HepG2 (cell line): ENCODE results near the gene ARID5B. TPM values are rescaled to one million over a fixed set of nuclear protein-coding genes. Genes with fewer than 3 reads are reported as not detected.

ENCODE experiments used
- ATAC-seq: fragments of 200-7000 bp; cut with Tn5 transposase; 3 replicates; pipeline ENCODE4 v1.9.1; 2020; ENCODE audit warnings: mild to moderate bottlenecking, moderate library complexity
- BruUV-seq: library from RNA; stranded (reverse); fragments of 400-500 nt; replicated peaks from 2 replicates; lab custom pipeline; 2021; lab: Mats Ljungman, UMichigan
- CTCF ChIA-PET: fragments of 300-600 bp; formaldehyde crosslinking; extraction: SDS; loops from one replicate; lab custom pipeline; 2021; ENCODE audit warnings: low total read pairs, inconsistent platforms, low intra/inter-chr PET ratio; lab: Yijun Ruan, JAX
- POLR2A ChIA-PET: fragments of 350-600 bp; sonication (Branson Sonifier 250); formaldehyde crosslinking; loops from one replicate; lab custom pipeline; 2020; ENCODE audit warnings: antibody characterized with exemption, inconsistent platforms; lab: Yijun Ruan, JAX
- DNase-seq: peaks from one replicate; pipeline ENCODE4 v3.0.0-alpha.2; 2015; ENCODE audit warnings: low spot score
- FAIRE-seq: peaks from 3 replicates; lab custom pipeline; 2011; peaks lifted over from hg19 to GRCh38; lab: Jason Lieb, UNC
- H2AFZ ChIP-seq: one replicate; pipeline ENCODE4 v1.6.1; 2011; ENCODE audit warnings: low read length, inconsistent platforms
- H3K27ac ChIP-seq: fragments of 300-600 bp; 3 replicates; pipeline ENCODE4 v1.8.0; 2011; ENCODE audit warnings: mixed run types, mild to moderate bottlenecking, mixed read lengths, low read length, inconsistent platforms; ENCODE audit not compliant: insufficient read depth; ENCODE audit errors: extremely low read length
- H3K27me3 ChIP-seq, 2 experiments: fragments of 200-600 bp in 1 of 2; 2 replicates in 1 of 2; 3 replicates in 1 of 2; pipeline versions ENCODE4 v1.6.0 to v1.8.0; 2011; ENCODE audit warnings: low read length in 2 of 2, mild to moderate bottlenecking in 2 of 2, moderate library complexity in 2 of 2, inconsistent platforms in 1 of 2; ENCODE audit not compliant: insufficient read depth in 2 of 2, control insufficient read depth in 1 of 2
- H3K36me3 ChIP-seq, 2 experiments: fragments of 200-600 bp in 1 of 2; replicated peaks in 1 of 2; 2 replicates in 1 of 2; 3 replicates in 1 of 2; pipeline versions ENCODE4 v1.5.1 to v1.8.0; 2011; ENCODE audit warnings: low read length in 2 of 2, inconsistent platforms in 1 of 2; ENCODE audit not compliant: insufficient read depth in 2 of 2, control insufficient read depth in 1 of 2
- H3K4me1 ChIP-seq: 2 replicates; pipeline ENCODE4 v1.5.1; 2012; ENCODE audit warnings: low read length, inconsistent platforms; ENCODE audit not compliant: insufficient read depth
- H3K4me2 ChIP-seq: 2 replicates; pipeline ENCODE4 v1.6.0; 2011; ENCODE audit warnings: low read depth, low read length, inconsistent platforms
- H3K4me3 ChIP-seq, 3 experiments: fragments of 200-600 bp in 1 of 3; sonication (generic), shearing (Covaris generic) in 1 of 3; replicated peaks in 1 of 3; 2 replicates each; pipeline ENCODE4 v1.5.1; 2011 to 2016; ENCODE audit warnings: low read length in 3 of 3, inconsistent platforms in 2 of 3, low read depth in 2 of 3, mild to moderate bottlenecking in 2 of 3, control low read depth in 1 of 3, mixed read lengths in 1 of 3; ENCODE audit not compliant: insufficient read depth in 1 of 3
- H3K79me2 ChIP-seq: one replicate; pipeline ENCODE4 v1.6.1; 2011; ENCODE audit warnings: low read length, inconsistent platforms; ENCODE audit not compliant: insufficient read depth
- H3K9ac ChIP-seq: 2 replicates; pipeline ENCODE4 v1.6.0; 2011; ENCODE audit warnings: mild to moderate bottlenecking, low read depth, low read length, inconsistent platforms; ENCODE audit not compliant: insufficient read depth
- H3K9me3 ChIP-seq: 2 replicates; pipeline ENCODE4 v1.5.1; 2012; ENCODE audit warnings: mild to moderate bottlenecking, low read length
- H4K20me1 ChIP-seq: 2 replicates; pipeline ENCODE4 v1.6.0; 2011; ENCODE audit warnings: inconsistent platforms, mild to moderate bottlenecking, low read length, moderate library complexity; ENCODE audit not compliant: insufficient read depth
- AKNA ChIP-seq: sonication (generic); formaldehyde crosslinking; IDR thresholded peaks from 2 replicates; pipeline ENCODE4 v1.4.0; 2020; ENCODE audit warnings: missing genetic modification reagents, borderline replicate concordance
- IKZF1 ChIP-seq: fragments of 450-650 bp; IDR thresholded peaks from 2 replicates; pipeline ENCODE4 v1.7.1; 2016
- KLF15 ChIP-seq: sonication (generic); formaldehyde crosslinking; IDR thresholded peaks from 2 replicates; pipeline ENCODE4 v1.8.1; 2023; ENCODE audit warnings: borderline replicate concordance, mild to moderate bottlenecking, inconsistent platforms, missing genetic modification reagents, mixed read lengths
- MEIS2 ChIP-seq: sonication (generic); formaldehyde crosslinking; IDR thresholded peaks from 2 replicates; pipeline ENCODE4 v1.9.0; 2021; ENCODE audit warnings: mild to moderate bottlenecking, missing genetic modification reagents
- MIER2 ChIP-seq: IDR thresholded peaks from 2 replicates; pipeline ENCODE4 v1.6.1; 2016; ENCODE audit warnings: missing biosample characterization, missing genetic modification reagents
- MIXL1 ChIP-seq: IDR thresholded peaks from 2 replicates; pipeline ENCODE4 v1.6.1; 2016
- MXI1 ChIP-seq: IDR thresholded peaks from 3 replicates; pipeline ENCODE4 v1.6.1; 2012; ENCODE audit warnings: low read depth, low read length, inconsistent platforms, borderline replicate concordance
- NR3C1 ChIP-seq: sonication (generic); formaldehyde crosslinking; IDR thresholded peaks from 2 replicates; pipeline ENCODE4 v1.4.0; 2020; ENCODE audit warnings: missing genetic modification reagents
- PAF1 ChIP-seq: IDR thresholded peaks from 2 replicates; pipeline ENCODE4 v1.6.1; 2016; ENCODE audit warnings: missing genetic modification reagents, missing compliant biosample characterization
- PPARG ChIP-seq: conservative IDR thresholded peaks from 2 replicates; pipeline ENCODE4 v1.6.1; 2016; ENCODE audit warnings: missing biosample characterization, missing genetic modification reagents
- TAF15 ChIP-seq: fragments of 200-400 bp; formaldehyde crosslinking; IDR thresholded peaks from one replicate; pipeline ENCODE4 v1.6.1; 2018; ENCODE audit warnings: mild to moderate bottlenecking, low read depth, low read length; ENCODE audit not compliant: poor library complexity, severe bottlenecking
- ZMYM4 ChIP-seq: sonication (generic); formaldehyde crosslinking; IDR thresholded peaks from 2 replicates; pipeline ENCODE4 v1.8.1; 2023; ENCODE audit warnings: mild to moderate bottlenecking, missing genetic modification reagents
- ZNF121 ChIP-seq: sonication (generic); formaldehyde crosslinking; IDR thresholded peaks from 2 replicates; pipeline ENCODE4 v1.5.0; 2020; ENCODE audit warnings: mild to moderate bottlenecking, missing genetic modification reagents
- ZNF160 ChIP-seq: sonication (generic); formaldehyde crosslinking; IDR thresholded peaks from 2 replicates; pipeline ENCODE4 v1.8.0; 2022; ENCODE audit warnings: mild to moderate bottlenecking, inconsistent platforms, missing genetic modification reagents
- ZNF678 ChIP-seq: sonication (generic); formaldehyde crosslinking; IDR thresholded peaks from 2 replicates; pipeline ENCODE4 v1.4.0; 2020; ENCODE audit warnings: mild to moderate bottlenecking, missing genetic modification reagents
- ZNF773 ChIP-seq: sonication (generic); formaldehyde crosslinking; IDR thresholded peaks from 2 replicates; pipeline ENCODE4 v1.4.0; 2020; ENCODE audit warnings: missing genetic modification reagents, borderline replicate concordance
- ZNF776 ChIP-seq: sonication (generic); formaldehyde crosslinking; IDR thresholded peaks from 2 replicates; pipeline ENCODE4 v1.4.0; 2020; ENCODE audit warnings: mild to moderate bottlenecking, missing genetic modification reagents
- in situ Hi-C: cut with HindIII; loops from 2 replicates; pipeline ENCODE4 v1.10.0; 2017; ENCODE audit warnings: low pct_unique_long_range_greater_than_20kb; ENCODE audit not compliant: extremely low pct_ligation_motif_present
- intact Hi-C: fragments of 100-400 bp; cut with micrococcal nuclease; formaldehyde crosslinking; loops from one replicate; pipeline ENCODE4 v1.10.0; 2022; ENCODE audit not compliant: unreplicated experiment
- polyA plus RNA-seq, 8 experiments: library from polyadenylated mRNA; depleted of rRNA in 3 of 8; stranded (reverse) in 7 of 8; unstranded in 1 of 8; fragments of >200 nt; fragmentation: Illumina TruSeq in 4 of 8; extraction: Trizol in 4 of 8; gene quantifications; 2 replicates each; pipeline versions ENCODE4 v1.2.1 to v1.2.3, GENCODE V29; 2011 to 2016; ENCODE audit warnings: low read depth in 4 of 8, missing spikeins in 1 of 8, mixed read lengths in 1 of 8; ENCODE audit not compliant: insufficient read depth in 1 of 8
- total RNA-seq, 5 experiments: library from RNA; depleted of rRNA; stranded (reverse); fragments of >200 nt; fragmentation: Illumina TruSeq; extraction: Trizol; gene quantifications; 2 replicates each; pipeline ENCODE4 v1.2.3, GENCODE V29; 2016; ENCODE audit warnings: low read depth in 1 of 5

Gene ARID5B
- total and polyA plus RNA-seq, 2 of the 13 experiments (the other 11 are each of a cell fraction or from before 2014, with no cell fraction given): 6.2 to 21.1 TPM

- no peak for TF ChIP-seq ZNF160 (CRISPR knock-in tag)
- TF ChIP-seq, all 625 proteins: peak for 0
Measured at GRCh38 chr10:62106929-62107519, 205.5 kb downstream of the ARID5B start (continued).

DNA sequence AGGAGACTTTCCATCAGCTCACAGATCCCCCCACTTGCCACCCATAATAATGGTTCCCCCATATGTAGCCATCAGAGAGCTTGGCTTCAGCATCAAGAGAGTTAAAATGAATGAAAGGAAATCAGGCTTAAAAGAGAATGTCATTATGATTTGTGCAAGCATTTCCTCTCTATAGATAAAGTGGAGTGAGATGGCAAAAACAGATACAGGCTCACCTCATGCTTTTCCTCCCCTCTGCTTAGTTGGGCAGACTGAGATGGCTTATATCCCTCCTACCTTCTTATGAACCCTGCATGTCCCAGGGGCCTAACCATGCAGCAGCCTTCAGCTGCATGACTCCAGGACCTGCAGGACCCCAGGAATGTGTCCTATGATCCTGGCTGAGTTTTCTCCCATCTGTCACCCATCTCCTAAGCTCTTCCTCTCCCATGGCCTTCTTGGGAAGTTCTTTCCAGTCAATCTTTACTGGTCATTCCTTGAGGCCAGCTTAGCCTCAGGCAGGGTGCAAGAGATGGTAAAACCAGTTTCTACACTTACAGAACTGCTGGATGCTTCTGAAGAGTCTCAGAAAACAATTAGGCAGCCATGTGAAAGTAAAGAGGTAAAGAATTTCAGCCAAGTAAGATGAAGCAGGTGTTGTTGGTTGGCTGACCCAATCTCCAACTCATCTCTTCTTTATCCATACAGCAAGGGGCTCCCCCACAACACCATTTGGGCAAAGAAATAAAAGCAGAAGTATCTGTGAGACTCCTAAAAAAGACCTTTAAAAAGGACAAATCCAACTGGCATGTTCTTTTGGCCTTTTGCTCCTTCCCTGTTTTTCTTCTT lies 207.5 kb downstream of the ARID5B start:
- Histone ChIP-seq H3K4me3 (no peak overlapping the region), H3K4me2 (no peak overlapping the region), H4K20me1 (no peaks in the 10 kb centered on the region), H3K9me3 (no peaks in the 10 kb centered on the region), H3K79me2 (no peaks in the 10 kb centered on the region), H3K27ac (no peak overlapping the region), H3K4me1 (no peaks in the 10 kb centered on the region), H2AFZ (no peak overlapping the region), H3K27me3 (no peaks in the 10 kb centered on the region), H3K36me3 (no peaks in the 10 kb centered on the region), H3K9ac (no peak overlapping the region)
- BruUV-seq: no TSS peak
- DNase-seq: no peak
- ChIA-PET POLR2A (no interaction called here), CTCF (no interaction called here)
- ATAC-seq: no peak
- FAIRE-seq: no peak
- intact Hi-C loops (no loop called here), in situ Hi-C loops (no loop called here)
- no peak for TF ChIP-seq PPARG (CRISPR knock-in tag)
- no peak for TF ChIP-seq IKZF1
- no peak for TF ChIP-seq KLF15 (CRISPR knock-in tag)
- TF ChIP-seq ZNF776: no peak
- no peak for TF ChIP-seq ZNF121 (CRISPR knock-in tag)
- no peak for TF ChIP-seq ZMYM4
- TF ChIP-seq AKNA (CRISPR knock-in tag): no peak
- TF ChIP-seq MXI1: no peak
- TF ChIP-seq NR3C1: no peak
- no peak for TF ChIP-seq MEIS2
- no peak for TF ChIP-seq MIXL1 (CRISPR knock-in tag)
- TF ChIP-seq ZNF773 (CRISPR knock-in tag): no peak
- no peak for TF ChIP-seq TAF15
- TF ChIP-seq PAF1 (CRISPR knock-in tag): no peak
- no peak for TF ChIP-seq ZNF678 (CRISPR knock-in tag)
- no peak for TF ChIP-seq MIER2 (CRISPR knock-in tag)
